NCI-H1694 treated with DMSO at 0.1 percent for 48 hours (cell line): Measurements from ENCODE around the gene ADIPOR2.

Experiments used
- DNase-seq: peaks from one replicate; lab custom pipeline; 2025; lab: John Stamatoyannopoulos, UW

Gene ADIPOR2, protein sequence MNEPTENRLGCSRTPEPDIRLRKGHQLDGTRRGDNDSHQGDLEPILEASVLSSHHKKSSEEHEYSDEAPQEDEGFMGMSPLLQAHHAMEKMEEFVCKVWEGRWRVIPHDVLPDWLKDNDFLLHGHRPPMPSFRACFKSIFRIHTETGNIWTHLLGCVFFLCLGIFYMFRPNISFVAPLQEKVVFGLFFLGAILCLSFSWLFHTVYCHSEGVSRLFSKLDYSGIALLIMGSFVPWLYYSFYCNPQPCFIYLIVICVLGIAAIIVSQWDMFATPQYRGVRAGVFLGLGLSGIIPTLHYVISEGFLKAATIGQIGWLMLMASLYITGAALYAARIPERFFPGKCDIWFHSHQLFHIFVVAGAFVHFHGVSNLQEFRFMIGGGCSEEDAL

DNA sequence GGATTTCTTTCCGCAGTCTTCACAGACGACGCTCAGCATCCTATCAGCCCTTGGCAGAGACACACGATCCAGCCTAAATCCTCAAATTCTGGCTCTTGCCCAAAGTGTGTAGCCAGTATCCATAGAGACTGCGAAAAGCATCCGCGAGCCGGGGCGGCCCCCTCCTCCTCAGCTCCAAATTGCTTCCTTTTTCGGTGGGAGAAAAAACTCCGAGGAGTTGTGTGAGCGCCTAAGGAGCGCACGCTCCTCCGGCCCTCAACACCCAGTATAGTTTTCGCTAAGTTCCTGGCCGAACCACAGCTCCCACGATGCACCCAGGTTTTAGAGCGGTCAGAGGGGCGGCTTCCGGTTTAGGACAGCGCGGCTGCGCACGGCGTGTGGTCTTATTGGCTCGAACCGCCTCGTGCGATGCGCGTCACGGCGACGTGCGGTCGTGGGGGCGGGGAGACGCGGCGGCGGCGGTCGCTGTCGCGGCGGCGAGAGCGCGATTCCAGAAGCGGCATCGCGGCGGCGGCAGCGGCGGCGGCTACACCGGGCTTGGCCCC lies at the start of gene ADIPOR2:
TSS of gene ADIPOR2 (plus strand) at position 493 of the 545 bp plus-strand sequence. CDS start 63,274 bp downstream, outside the sequence.
- peak; percentile 96 for DNase-seq

DNA sequence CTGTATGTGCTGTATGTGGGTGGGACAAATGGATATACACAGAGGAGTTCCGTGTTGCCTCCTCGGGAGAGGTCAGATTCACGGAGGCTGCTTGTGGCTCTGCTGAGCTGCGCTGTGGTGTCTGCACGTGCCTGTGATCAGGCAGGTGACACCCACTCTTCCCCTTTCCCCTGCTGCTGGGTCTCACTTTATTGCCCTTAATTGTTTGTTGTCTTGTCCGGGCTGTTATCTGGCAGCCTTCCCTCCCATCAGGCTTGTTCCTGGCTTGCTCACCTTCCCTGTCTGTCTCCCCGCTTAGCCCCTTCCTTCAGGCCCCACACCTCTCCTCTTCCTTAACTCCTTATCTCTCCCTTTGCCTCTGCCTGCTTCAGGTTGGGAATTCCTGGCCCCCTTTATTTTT lies 48.4 kb upstream of the ADIPOR2 start:
- DNase-seq: no peak

DNA sequence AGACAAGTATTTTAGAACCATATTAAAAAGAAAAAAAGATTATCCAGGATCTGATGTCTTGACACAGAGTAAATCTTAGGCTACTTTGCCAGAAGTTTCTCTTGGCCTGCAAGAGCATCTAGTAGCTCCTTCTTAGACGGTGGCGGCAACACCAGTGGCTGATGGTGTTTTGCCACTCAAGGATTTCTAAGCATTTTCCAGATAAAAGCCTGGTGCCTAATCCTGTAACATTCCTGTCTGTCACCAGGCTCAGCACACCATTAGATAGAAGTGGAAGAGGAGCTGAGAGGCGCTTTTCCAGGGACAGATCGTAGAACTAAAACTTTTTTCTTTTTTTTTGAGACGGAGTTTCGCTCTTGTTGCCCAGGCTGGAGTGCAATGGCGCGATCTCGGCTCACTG lies 47.8 kb upstream of the ADIPOR2 start:
- no peak for DNase-seq

DNA sequence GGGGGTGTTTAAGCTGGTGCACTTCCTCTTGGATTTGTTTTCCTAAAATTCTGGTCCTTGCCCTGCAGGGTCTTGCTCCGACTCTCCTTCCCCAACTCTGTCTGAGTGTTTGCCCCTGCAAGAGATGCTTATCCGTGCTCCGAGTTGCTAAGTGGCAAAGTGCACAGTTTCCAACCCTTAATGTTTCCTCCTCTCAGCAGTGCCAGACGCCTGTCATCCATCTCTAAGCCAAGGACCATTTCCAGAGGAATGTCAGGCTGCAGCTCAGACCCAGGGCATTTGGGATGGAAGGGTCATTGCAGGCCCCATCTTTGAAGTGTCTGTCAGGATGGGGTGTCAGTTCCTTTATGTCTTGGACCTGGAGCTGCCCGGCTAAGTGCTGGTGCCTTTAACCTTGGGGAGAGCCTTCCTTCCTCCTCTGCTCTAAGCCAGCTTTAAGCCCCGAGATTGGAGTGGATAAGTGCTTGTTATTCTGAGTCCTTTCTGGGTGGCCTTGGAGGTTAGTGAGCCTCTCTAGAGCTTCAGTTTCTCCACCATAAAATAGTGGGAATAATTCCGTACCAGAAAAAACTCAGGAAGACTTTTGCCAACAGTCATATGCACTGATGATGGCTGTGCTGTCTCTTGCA lies 46.9 kb upstream of the ADIPOR2 start:
- DNase-seq: peak; percentile 49

DNA sequence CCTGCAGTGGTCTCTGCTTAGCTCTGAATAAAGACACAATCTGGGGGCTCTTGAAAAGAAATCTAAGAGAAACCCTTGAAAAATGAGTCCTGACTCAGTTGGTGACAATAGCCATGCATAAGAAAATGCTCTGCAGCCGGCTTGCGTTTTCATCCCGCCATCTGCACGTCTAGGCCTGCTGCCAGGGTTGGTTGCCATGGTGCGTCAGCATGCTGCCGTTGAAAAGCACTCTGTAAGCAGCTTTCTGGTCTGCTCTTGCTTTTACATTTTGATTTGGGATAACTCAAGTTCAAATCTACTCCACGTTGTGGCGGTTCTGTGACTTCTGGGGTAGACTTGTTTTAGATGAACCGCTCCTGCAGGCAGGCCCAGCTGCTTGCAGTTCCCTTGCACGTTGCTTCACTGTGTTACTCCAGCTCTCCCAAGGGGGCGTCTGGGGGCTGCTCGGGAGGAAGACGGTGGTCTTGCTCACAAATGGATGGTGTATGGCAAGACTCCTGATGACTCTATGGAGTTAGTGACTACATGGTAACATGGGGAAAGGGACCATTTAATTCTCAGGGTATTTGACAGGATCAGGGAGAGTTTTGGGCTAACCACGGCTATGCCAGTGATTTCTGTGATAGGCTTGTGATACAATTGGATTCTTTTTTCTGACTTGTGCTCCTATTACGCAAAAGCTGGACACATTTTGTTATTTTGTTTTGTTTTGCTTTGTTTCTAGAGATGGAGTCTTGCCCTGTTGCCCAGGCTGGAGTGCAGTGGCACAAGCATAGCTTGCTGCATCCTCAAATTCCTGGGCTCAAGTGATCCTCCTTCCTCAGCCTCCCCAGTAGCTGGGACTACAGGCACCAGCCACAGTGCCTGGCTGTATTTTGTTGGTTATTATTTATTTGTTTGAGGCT lies 46.1 kb upstream of the ADIPOR2 start:
- DNase-seq: peak; percentile 96

DNA sequence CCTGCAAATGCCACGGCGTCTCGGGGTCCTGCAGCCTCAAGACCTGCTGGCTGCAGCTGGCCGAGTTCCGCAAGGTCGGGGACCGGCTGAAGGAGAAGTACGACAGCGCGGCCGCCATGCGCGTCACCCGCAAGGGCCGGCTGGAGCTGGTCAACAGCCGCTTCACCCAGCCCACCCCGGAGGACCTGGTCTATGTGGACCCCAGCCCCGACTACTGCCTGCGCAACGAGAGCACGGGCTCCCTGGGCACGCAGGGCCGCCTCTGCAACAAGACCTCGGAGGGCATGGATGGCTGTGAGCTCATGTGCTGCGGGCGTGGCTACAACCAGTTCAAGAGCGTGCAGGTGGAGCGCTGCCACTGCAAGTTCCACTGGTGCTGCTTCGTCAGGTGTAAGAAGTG lies 45.1 kb upstream of the ADIPOR2 start:
- DNase-seq: no peak

DNA sequence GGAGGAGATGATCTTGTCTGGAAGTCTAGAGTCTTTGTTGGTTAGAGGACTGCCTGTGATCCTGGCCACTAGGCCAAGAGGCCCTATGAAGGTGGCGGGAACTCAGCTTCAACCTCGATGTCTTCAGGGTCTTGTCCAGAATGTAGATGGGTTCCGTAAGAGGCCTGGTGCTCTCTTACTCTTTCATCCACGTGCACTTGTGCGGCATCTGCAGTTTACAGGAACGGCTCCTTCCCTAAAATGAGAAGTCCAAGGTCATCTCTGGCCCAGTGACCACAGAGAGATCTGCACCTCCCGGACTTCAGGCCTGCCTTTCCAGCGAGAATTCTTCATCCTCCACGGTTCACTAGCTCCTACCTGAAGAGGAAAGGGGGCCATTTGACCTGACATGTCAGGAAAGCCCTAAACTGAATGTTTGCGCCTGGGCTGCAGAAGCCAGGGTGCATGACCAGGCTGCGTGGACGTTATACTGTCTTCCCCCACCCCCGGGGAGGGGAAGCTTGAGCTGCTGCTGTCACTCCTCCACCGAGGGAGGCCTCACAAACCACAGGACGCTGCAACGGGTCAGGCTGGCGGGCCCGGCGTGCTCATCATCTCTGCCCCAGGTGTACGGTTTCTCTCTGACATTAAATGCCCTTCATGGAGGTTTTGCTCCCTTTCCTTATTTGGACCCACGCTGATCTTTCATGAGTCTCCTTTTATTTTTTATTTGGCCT lies 44.1 kb upstream of the ADIPOR2 start:
- DNase-seq: no peak

DNA sequence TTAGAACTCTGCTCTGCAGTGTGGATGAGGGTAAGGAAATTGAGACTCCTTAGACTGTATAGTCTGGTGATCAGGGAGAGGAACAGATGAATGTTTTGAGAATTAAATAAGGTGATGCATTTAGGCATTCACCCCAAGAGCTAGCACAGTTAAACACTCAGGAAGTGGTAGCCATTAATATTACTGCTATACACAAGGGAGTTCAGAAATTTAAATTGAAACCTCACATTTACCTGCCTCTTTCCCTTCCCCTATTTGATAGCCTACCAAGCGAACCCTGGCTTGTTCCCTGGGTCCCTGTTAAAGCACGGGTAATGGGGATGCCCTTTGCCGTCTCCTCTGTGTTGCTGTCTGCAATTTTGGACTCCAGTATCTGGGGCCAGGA lies 43.6 kb upstream of the ADIPOR2 start:
- DNase-seq: no peak

DNA sequence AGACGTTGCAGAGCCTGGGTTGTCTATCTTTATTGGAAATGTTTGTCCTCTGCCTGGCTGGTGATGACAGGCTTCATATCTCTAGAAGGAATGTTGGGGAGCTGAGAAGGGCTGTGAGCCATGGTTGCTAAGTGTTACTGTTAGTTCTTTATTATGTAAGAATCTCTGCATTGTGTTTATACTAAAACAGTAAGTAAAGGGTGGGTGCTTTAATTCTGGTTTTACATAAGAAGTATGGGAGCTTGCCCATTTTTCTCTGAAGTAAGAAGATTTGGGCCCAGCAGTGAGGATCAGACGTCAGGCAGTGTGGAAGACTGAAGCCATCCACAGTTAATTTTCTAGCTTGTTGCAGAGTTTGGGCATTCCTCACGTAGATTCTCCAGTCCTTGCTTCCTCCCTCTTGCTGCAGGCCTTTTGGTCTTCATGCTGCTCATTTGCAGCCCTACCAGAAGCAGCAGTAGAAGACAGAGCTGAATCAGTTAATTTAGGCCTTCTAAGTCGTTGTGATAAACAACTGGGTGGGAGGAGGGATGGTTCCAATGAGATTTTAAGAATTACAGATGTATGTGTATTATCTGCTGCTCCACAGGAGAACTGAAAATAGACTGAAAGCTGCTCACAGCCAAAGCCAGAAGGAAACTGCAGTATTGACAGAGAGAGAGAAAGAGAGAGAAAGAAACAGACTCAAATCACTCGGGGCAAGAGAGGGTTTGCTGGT lies 40.5 kb upstream of the ADIPOR2 start:
- DNase-seq: no peak

DNA sequence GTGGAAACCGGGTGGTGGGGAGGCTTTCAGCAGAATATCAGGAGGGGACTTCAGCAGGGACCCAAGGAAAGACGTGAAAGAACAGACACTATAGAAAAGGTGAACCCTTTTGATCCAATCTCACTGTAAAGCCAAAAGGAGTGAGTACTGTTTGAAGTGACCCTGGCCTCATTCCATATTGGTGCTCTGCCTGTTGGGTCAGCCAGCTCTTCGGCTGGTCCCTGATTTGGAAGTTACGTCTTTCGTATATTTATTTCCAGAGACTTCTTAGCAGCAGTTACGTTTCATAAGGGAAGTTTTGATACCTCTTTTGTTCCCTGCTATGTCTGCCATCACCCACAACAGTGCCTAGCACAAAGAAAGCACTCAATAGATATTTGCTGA lies 39.9 kb upstream of the ADIPOR2 start:
- no peak for DNase-seq

DNA sequence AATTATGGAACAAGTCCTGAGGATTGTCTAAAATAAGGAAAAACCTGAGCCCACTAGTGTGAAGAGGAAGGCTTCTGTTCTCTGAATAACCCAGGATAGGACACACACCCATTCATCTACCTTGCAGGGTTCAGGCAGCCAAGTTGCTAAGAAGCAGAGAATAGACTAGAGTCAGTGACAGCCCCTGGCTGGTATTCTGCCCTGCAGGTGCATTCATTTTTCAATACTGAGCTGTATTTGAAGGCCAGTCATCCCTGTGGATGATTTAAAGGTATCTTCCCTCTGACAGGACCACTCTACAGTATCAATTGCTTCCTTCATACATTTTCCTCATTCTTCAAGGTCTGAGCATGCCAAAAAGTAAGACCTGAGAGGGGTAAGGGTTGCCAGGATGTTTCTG lies 38.9 kb upstream of the ADIPOR2 start:
- no peak for DNase-seq

DNA sequence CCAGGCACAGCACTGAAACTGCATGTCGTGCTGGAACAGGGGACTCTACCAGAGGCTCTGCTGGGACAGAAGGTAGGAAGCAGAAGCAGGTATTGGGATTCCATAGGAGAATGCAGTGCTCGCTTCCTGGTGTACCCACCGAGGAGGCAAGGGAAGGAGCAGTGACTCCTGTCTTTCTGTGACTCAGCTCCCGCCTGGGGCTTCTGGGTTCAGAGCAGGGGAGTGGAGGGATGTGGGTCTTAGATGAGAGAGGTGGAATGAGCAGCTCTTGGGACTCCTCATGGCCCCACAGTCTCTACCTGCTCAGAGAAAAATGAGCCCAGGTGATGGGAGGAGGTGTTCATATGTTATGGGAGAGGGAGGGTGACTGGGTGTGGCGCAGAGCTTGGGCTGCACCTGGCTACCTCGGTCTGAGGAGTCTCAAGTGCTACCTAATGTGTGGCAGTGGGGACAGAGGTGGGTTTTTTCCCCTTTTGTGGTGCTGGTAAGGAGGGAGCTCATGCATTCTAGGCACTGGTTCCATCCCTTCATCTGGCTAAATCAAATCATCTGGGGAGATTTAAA lies 35.6 kb upstream of the ADIPOR2 start:
- no peak for DNase-seq

DNA sequence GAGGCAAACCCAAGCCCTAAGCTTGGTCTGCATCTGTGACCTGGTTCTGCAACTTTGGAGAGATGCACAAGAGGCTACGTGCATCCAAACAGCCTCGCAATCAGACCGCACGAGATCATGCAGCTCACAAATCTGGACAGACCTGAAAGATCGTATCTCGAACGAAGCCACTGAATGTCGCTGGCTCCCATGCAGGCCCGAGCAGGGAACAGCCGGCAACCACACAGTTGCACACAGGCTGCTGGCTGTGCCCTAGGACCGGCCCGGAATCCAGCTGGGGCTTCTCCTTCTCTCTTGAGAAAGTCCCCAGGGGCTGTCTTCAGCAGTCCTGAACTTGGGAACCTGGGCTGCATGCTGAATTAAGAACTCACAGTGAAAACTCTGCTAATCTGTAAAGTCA lies 34.0 kb upstream of the ADIPOR2 start:
- DNase-seq: no peak

DNA sequence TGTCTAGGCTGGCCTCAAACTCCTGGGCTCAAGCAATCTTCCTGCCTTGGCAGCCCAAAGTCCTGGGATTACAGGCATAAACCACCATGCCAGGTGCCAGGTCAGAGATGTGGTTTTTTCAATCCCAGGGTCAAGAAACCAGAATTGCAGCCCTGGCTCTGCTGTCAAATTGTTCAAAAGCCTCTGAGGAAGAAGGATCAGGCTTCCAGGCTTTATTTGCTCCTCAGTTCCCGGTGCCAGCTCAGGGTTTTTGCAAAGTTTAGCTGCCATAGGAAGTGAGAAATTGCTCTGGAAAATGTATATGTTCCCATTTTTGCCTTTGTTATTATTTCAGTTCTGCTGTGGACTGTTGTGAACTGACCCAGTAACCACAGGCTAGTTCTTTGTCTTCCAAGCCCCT lies 33.2 kb upstream of the ADIPOR2 start:
- DNase-seq: no peak

DNA sequence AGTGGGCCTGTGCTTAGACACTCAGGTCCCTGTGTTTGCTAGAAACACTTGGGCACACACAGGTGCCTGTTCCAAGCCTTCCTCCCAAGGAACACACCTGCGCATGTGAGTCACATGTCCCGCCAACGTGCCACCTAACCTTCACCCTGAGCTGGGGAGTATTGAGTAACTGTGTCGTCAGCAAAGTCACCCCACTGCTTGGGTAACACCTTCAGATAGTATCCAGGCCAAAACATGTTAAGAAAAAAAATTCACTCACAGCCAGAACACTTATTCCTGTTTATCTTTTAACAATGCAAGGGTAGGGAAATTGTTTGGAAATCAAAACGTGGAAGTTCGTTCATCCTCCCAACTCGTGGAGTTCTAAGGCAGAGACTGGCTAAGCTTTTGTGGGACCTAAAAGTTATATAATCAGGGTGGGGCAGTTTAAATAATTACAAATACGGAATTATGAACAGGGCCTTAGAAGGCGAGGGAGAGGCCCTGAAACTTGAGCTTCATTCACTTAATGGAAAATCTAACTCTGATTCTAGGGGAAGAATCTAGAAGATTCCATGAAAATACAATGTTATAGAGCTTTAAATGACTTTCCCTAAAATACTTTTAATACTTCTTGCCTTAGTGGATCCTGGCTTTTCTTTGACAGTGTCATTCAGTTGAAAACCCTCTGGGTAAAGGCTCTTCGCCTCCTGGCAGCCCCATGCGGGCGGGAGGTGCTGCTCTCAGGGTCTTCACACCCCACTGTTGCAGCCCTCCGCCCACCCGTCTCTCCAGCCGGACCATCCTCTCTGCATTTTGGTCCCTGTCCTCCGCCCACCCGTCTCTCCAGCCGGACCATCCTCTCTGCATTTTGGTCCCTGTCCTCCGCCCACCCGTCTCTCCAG lies 30.3 kb upstream of the ADIPOR2 start:
- DNase-seq: no peak

DNA sequence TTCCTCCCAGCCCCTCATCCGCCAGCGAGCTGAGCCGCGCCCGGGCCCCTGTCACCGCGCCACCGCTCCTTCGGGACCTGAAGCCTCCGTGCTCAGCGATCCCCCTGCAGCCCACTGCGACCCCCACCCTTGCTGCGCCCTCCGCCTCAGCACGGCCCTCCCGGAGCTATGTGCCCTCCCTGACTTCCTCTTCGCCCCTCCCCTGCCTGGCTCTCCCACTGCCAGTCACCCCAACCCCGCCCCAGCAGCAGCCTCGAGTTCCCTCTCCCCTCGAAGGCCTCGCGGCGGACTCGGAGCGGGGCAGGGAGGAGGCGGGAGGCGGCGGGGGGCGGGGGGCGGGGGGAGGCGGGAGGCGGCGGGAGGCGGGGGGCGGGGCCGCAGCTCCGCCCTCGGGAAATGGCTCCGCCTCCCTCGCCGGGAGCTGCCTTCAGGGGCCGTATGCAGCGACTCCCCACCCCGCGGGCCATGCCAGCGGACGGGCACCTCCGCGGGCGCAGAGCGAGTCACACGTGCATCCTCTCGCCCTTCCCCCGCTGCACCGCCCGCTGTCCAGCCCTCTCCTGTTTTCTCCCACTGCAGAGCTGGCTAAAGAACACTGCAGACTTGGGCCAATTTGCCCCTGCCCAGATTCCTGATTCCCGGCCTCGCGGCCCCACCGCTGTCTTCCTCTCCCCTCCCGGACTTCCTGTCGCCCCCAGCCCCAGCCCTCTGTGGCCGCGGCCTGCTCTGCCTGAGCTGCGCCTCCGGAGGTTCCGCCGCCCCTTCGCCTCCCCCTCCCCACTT lies 29.1 kb upstream of the ADIPOR2 start:
- DNase-seq: peak; percentile 69

DNA sequence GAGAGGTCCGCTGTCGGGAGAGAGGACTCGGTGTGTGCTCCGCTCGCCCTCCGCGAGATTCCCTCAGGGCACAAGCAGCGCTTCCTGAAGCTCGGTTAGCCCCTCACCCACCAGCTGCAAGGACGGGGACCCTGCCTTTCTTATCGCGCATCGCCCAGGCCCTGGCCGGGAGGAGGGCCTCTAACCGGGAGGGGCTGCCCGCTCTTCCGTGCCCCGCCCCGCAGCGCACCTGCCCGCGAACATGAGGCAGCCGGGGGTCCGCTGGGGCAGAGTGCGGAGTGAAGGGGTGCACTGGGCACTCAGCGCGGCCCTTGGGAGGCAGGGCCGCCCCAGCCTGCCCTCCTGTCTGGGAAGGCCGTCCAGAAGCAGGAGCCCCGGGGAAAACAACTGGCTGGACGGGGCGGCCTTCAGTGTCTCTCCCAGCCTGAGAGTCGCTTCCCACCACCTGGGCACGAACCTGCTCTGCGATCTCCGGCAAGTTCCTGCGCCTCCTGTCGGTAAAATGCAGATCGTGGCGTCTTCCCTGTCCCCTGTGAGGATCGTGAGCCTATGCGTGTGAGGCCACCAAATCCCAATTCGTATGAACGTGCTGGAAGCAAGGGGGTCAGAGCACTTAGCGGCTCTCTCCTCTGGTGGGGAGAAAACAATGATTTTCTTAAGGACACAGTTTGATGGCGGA lies 28.0 kb upstream of the ADIPOR2 start:
- DNase-seq: no peak

DNA sequence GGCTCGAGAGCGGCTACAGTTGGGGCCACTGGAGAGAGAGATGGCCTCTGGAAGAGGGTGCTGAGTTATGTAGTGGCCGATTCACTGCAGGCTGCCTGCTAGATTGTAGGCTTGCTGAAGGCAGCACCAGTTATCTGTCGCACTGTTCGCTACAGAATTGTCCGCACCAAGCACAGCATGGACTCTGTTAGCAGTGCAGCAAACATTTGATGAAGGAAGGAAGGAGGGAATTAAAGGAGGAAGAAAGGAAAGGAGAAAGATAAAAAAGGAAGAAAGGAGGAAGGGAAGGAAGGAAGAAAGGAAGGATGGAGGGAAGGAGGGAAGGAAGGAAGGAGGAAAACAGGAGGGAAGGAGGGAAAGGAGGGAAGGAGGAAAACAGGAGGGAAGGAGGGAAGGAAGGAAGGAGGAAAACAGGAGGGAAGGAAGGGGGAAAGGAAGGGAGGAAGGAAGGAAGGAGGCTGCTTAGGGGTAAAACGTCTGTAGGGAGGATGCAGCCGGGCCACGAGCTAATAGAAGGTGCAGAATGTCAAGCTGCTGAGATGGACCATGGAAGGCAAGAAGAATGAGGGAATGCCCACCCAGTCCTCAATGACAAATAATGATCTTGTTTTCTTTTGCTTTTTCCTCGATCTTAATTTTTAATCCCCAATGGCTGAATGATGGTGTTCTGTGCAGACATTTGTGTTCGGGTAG lies 27.3 kb upstream of the ADIPOR2 start:
- no peak for DNase-seq
